Natural killer cell treated with Interleukin-12 subunit alpha and Interleukin-12 subunit beta and Interleukin-15 and Interleukin-18, amount 100 ng/mL, for 72 hours (primary cell): ENCODE measurements around the gene ORMDL3. TPM values are rescaled to one million over a fixed set of nuclear protein-coding genes. Genes with fewer than 3 reads are reported as not detected.

ENCODE experiments used
- ATAC-seq, 2 donors: fragments of 150-1000 bp; cut with Tn5 transposase in 1 of 2; sonication (Bioruptor Pico), chemical (Tn5 transposase) in 1 of 2; 2 replicates each; pipeline ENCODE4 v1.10.0; 2021
- DNase-seq: peaks from one replicate; pipeline ENCODE4 v3.0.0; 2022; ENCODE audit warnings: low spot score
- H3K27ac Mint-ChIP-seq, 2 donors: 1 replicate in 1 of 2; 2 replicates in 1 of 2; pipeline ENCODE4 v1.8.0; 2022; ENCODE audit warnings: mixed read lengths in 2 of 2, mild to moderate bottlenecking in 1 of 2, moderate library complexity in 1 of 2
- H3K27me3 Mint-ChIP-seq, 2 donors: 1 replicate in 1 of 2; 2 replicates in 1 of 2; pipeline ENCODE4 v1.8.0; 2022; ENCODE audit warnings: mixed read lengths in 2 of 2
- H3K36me3 Mint-ChIP-seq: one replicate; pipeline ENCODE4 v1.8.0; 2022; ENCODE audit warnings: mixed read lengths
- H3K4me1 Mint-ChIP-seq, 2 donors: 1 replicate in 1 of 2; 2 replicates in 1 of 2; pipeline ENCODE4 v1.8.0; 2022; ENCODE audit warnings: low read depth in 2 of 2, mixed read lengths in 2 of 2, mild to moderate bottlenecking in 1 of 2
- H3K4me3 Mint-ChIP-seq: one replicate; pipeline ENCODE4 v1.8.0; 2022; ENCODE audit warnings: mixed read lengths
- H3K9me3 Mint-ChIP-seq: 2 replicates; pipeline ENCODE4 v1.8.0; 2022; ENCODE audit warnings: mixed read lengths
- total RNA-seq, 2 donors: library from RNA; stranded (reverse); gene quantifications; one replicate each; pipeline ENCODE4 v1.2.3, GENCODE V29; 2022

The ORMDL3 gene
- total RNA-seq, 2 donors from 2014 or later: 94.2 to 124 TPM

DNA sequence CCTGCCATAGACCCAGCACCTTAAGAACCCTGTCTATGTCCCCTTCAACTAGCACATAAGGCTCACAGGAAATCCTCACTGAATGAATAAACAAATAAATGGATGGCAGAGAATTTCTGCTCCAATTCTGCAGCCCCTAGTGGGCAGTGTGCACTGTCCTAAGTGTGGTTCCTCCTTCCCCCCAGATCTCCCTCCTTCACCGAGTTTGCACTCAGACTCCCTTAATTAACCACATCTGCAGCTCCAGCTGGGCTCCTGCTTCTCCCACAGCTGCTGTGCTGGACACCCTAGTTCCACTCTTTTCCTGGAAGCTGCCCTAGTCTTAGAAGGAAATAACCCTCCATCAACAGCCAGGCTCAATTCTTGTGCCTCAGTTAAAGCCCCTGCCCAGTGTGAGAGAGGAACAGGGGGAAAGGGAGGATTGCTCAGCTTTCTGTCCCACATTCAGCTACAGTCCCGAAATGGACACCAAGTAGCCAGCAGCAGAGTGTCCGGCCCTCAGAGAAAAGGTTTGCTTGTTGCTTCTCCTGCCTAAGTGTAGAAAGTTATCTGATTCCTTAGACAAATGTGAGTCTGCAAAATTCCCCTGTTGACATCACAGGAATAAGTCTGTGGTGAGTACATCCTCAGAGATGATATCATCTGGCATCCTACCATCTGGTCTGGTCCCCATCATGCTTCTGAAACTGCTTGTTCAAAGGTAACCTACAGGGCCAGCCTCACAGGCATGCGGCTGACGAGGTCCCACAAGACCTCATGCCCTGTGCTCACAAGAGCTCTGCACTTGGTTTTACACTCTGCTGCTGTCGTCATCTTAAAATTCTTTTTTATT, 12.4 kb upstream of the ORMDL3 start:
- Mint-ChIP-seq H3K27me3 (peaks cover 0 to 4% of the 10 kb centered on the region in 2 donors), H3K4me1 (peaks cover 8 to 10% of the 10 kb centered on the region in 2 donors), H3K9me3 (no peaks in the 10 kb centered on the region), H3K36me3 (no peaks in the 10 kb centered on the region), H3K27ac (peak overlapping the region; percentile 54 to 63), H3K4me3 (peak overlapping the region; percentile 27)
- ATAC-seq: peak; percentile 48 to 76
- no peak for DNase-seq

DNA sequence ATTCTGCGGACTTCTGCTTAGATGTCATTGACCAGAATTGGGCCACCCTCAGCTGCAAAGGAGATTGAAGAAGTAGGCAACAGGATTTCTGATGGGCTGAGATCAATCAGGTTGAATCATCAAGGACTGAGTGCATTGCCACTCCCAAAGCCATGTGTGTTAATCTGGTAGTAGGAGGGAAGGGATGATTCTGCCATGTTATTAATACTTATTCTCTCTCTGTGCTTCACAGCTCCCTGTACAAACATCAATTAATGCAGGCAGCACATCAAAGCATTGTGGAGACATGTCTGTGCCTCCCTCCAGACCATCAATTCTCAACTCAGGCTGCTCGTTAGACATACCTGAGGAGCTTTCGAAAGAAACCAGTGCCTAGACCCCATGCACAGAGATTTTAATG, 11.7 kb upstream of the ORMDL3 start:
- H3K27me3 Mint-ChIP-seq: peaks cover 0 to 4% of the 10 kb centered on the region in 2 donors

DNA sequence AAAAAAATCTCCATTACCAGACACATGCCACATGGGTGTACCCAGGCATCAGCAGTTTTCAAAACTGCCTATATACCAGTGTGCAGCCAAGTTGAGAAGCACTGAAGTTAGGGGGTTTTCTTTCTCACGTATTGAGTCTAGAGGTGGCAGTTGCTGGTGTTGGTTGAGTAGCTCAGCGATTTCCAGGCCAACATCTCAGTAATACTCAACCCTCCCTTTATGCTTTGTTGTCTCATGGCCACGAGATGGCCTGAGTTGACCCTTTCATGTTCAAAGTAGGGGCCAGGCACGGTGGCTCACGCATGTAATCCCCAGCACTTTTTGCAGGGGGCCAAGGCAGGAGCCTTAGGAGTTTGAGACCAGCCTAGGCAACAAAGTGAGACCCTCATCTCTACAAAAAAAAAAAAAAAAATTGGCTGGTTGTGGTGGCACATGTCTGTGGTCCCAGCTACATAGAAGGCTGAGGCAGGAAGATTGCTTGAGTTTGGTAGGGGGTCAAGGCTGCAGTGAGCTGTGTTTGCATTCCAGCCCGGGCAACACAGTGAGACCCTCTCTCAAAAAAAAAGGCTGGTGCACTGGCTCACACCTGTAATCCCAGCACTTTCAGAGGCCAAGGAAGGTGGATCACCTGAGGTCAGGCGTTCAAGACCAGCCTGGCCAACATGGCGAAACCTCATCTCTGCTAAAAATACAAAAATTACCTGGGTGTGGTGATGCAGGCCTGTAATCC, 10.9 kb upstream of the ORMDL3 start:
- peaks cover 8 to 10% of the 10 kb centered on the region in 2 donors for H3K4me1 Mint-ChIP-seq
- no peak overlapping the region for H3K4me3 Mint-ChIP-seq
- H3K36me3 Mint-ChIP-seq: no peaks in the 10 kb centered on the region
- H3K9me3 Mint-ChIP-seq: no peaks in the 10 kb centered on the region
- peaks cover 0 to 4% of the 10 kb centered on the region in 2 donors for H3K27me3 Mint-ChIP-seq
- no peak overlapping the region for H3K27ac Mint-ChIP-seq
- DNase-seq: no peak
- ATAC-seq: no peak

More for the DNA sequence above, 11.7 kb upstream of the ORMDL3 start:
- Mint-ChIP-seq H3K4me1 (peaks cover 8 to 10% of the 10 kb centered on the region in 2 donors), H3K27ac (no peak overlapping the region), H3K4me3 (no peak overlapping the region), H3K36me3 (no peaks in the 10 kb centered on the region), H3K9me3 (no peaks in the 10 kb centered on the region)
- ATAC-seq (no peak), DNase-seq (no peak)

DNA sequence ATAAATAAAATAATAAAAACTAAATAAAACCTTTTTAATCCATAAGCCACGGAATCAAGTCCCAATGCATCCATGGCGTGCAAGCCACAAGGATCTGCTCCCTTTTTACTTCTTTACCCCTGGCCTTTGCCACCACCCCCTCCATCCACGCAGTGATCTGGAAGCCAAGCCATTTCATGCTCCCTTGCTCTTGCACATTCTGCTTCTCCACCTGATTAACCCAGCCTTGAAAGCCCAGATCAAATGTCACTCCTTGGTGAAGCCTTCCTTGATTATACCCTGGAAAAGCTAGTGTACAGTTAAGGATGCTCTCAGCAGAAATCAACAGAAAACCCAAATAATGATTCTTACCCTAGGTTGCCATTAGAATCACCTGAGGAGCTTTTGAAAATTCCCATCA, 10.0 kb upstream of the ORMDL3 start:
- no peak for DNase-seq
- H3K27ac Mint-ChIP-seq: no peak overlapping the region
- no peaks in the 10 kb centered on the region for H3K36me3 Mint-ChIP-seq
- no peaks in the 10 kb centered on the region for H3K9me3 Mint-ChIP-seq
- peaks cover 0 to 2% of the 10 kb centered on the region in 2 donors for H3K27me3 Mint-ChIP-seq
- H3K4me1 Mint-ChIP-seq: peaks cover 8 to 10% of the 10 kb centered on the region in 2 donors
- no peak for ATAC-seq
- H3K4me3 Mint-ChIP-seq: no peak overlapping the region

DNA sequence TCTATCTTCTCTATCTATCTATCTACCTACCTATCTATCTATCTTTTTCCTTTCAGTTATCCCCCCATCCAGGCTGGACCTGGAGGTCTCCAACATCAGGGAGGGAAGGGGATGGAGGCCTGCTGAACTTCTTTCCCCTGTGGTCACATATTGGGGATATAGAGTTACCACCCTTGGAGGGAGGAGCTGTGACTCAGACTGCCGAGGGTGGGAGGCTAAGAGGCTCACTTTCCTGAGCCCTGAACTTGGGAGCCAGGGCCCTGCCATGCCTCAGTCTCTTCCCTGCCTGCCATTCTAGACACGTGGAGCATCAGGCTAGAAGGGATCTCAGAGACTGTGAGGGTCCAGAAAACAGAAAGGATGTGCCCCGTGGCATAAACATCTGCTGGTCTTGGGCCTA, 8.5 kb upstream of the ORMDL3 start:
- H3K27me3 Mint-ChIP-seq: peaks cover 0 to 2% of the 10 kb centered on the region in 2 donors
- H3K9me3 Mint-ChIP-seq: no peaks in the 10 kb centered on the region
- peaks cover 8 to 10% of the 10 kb centered on the region in 2 donors for H3K4me1 Mint-ChIP-seq
- no peaks in the 10 kb centered on the region for H3K36me3 Mint-ChIP-seq
- ATAC-seq: no peak
- no peak for DNase-seq
- no peak overlapping the region for H3K4me3 Mint-ChIP-seq
- H3K27ac Mint-ChIP-seq: no peak overlapping the region

DNA sequence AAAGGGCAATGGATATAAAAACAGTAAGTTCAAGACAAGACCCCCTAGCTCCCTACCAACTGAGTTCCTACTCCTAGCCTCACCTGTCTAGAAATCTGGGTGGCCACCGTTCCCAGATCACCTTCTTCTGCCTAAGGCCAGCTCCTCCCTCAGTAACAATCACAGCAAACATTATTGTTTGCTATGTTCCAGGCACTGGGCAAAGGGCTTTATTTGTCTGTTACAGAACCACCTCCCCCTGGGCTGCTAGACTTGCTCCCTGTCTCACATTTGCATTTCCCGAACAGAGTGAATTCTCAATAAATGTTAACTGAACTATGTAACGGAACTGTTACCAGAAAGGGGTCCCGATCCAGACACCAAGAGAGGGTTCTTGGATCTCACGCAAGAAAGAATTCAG, 6.9 kb upstream of the ORMDL3 start:
- no peak overlapping the region for H3K27ac Mint-ChIP-seq
- no peak overlapping the region for H3K4me3 Mint-ChIP-seq
- H3K27me3 Mint-ChIP-seq: peaks cover 0 to 2% of the 10 kb centered on the region in 2 donors

DNA sequence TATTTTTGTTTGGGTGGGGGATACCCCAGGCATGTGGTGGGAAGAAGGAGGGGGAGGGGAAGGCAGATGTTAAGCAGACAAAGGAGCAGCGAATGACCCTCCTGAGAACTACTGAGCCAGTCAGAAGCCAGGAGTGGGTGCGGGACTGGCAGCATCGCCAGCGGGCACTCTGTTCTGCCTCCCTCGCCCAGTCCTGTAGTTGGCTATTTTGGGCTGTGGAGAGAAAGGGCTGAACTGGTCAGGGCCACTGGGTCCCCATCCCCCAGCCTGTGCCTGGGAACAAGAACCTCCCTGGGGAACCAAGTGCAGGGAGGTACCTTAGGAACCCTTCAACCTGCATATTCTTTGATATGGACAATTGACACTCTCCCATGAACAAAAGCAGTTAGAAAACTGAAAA, 6.5 kb upstream of the ORMDL3 start:
- Mint-ChIP-seq H3K4me1 (peaks cover 4 to 10% of the 10 kb centered on the region in 2 donors), H3K27me3 (peaks cover 0 to 2% of the 10 kb centered on the region in 2 donors), H3K9me3 (no peaks in the 10 kb centered on the region), H3K27ac (no peak overlapping the region), H3K4me3 (no peak overlapping the region), H3K36me3 (no peaks in the 10 kb centered on the region)
- DNase-seq (no peak), ATAC-seq (no peak)

More for the DNA sequence above, 6.9 kb upstream of the ORMDL3 start:
- ATAC-seq (no peak), DNase-seq (no peak)
- H3K4me1 Mint-ChIP-seq: peaks cover 2 to 6% of the 10 kb centered on the region in 2 donors
- H3K36me3 Mint-ChIP-seq: no peaks in the 10 kb centered on the region
- no peaks in the 10 kb centered on the region for H3K9me3 Mint-ChIP-seq

DNA sequence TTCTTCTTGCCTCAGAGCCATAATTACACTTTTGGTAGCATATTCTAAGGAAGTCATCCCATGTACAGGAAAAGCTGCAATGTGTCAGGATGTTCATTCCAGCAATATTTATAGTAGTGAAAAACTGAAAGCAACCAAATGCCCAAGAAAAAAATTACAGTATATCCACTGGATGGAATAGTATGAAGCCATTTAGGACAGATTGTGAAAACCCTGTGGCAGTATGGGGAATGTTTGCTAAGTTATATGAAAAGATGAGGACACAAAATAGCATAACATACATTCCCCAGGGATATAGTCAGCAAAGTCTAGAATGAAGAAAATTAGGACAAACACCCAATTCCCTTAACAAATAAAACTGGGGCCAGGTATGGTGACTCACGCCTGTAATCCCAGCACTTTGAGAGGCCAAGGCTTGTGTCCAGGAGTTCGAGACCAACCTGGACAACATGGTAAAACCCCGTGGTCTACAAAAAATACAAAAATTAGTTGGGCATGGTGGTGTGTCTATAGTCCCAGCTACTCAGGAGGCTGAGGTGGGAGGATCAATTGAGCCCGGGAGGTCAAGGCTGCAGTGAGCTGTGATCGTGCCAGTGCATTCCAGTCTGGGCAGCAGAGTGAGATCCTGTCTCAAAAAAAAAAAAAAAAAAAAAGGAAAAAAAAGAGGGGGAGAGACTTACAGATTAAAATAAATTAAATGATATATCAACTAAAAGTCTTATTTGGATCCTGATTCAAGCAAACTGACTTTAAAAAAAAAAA, 2.4 kb upstream of the ORMDL3 start:
- no peaks in the 10 kb centered on the region for H3K9me3 Mint-ChIP-seq
- peaks cover 31 to 33% of the 10 kb centered on the region in 2 donors for H3K4me1 Mint-ChIP-seq
- DNase-seq: no peak
- no peak for ATAC-seq
- peak overlapping the region in 1 of 2 donors; percentile 23 for H3K27ac Mint-ChIP-seq
- no peaks in the 10 kb centered on the region for H3K27me3 Mint-ChIP-seq
- H3K4me3 Mint-ChIP-seq: peak overlapping the region; percentile 70
- H3K36me3 Mint-ChIP-seq: no peaks in the 10 kb centered on the region

DNA sequence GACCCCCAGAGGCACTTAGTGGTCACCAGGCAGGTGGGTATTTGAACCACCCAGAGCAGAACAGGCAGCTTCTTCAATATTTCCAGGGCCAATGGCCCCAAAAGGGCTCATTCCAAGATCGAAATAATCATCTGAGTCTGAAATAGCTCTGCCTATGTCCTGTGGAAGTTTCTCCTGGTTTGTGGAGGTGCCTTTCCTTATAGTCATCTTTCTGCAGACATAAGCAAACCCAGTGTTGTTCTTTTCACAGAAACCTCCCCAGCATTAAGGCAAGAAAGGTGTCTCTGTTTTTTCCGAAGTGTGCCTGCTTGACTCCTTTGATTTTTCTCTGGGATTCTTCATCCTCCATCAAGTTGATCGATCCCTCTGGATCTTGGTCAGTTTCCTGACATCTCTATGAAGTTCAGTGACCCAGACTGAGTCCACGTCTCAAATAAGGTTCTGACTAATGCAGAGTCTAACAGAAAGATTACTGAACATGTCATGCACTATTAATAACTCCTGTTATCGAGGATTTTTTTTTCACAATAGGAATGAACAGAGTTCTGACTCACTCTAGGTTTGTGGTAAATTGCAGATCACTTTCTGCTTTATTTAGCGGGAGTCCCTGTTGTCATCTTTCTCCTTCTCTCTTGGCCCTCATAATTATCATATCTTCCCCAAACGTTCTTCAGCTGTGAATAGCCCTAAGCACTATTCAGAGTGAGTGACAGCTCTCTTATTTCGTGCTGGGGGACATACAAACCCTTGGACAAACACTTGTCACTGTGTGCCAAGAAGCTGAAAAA, 1.7 kb upstream of the ORMDL3 start:
- H3K9me3 Mint-ChIP-seq: no peaks in the 10 kb centered on the region
- H3K4me3 Mint-ChIP-seq: peak overlapping the region; percentile 70
- no peak for DNase-seq
- H3K36me3 Mint-ChIP-seq: no peaks in the 10 kb centered on the region
- peaks cover 39% of the 10 kb centered on the region in 2 donors for H3K4me1 Mint-ChIP-seq
- ATAC-seq: peak in 1 of 2 donors; percentile 8
- H3K27me3 Mint-ChIP-seq: no peaks in the 10 kb centered on the region
- H3K27ac Mint-ChIP-seq: peak overlapping the region in 1 of 2 donors; percentile 23

DNA sequence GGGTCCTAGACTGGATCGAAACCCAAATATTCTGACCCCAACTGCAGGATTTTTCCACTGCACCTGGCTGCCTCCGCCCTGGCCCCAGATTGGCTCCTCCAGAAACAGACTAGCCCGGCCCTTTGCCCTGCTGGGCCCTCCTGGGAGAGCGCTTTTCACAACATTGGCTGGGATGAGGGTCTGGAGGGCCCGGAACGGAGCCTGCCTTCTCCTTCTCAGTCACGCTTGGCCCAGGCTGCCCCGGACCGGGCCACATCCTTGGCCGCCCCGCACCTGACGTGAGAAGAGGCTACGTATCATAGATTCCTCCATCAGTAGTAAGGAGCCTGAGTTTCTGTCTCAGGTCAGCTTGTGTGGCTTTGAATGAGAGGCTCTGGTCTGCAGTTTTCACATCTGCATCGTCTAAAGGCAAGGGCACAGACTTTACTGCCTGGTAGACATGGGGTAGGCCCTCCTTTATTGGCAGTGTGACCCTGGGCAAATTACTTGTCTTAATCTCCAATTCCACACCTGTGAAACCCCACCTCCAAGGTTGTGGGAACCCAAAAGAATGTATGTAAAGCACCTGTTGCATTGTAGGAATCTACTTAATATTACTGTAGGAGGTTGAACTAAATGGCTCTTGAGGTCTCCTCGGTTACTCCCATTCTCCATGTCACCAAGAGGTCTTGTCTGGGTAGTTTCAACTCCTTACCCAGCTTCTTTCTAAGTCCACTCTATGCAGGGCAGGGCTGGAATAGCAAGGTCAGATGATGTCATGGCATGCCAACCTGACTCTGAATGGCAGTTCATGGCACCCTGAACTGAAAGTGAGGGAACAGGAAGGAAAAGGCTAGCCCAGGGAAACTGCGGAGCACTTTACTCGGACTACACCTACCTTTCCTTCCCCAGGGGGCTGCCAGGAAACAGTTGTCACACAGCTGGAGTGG, 792 bp upstream of the ORMDL3 start:
- no peaks in the 10 kb centered on the region for H3K36me3 Mint-ChIP-seq
- no peaks in the 10 kb centered on the region for H3K27me3 Mint-ChIP-seq
- DNase-seq (no peak), ATAC-seq (peak; percentile 1 to 2)
- peaks cover 41 to 44% of the 10 kb centered on the region in 2 donors for H3K4me1 Mint-ChIP-seq
- H3K9me3 Mint-ChIP-seq: no peaks in the 10 kb centered on the region
- peak overlapping the region; percentile 90 for H3K27ac Mint-ChIP-seq
- H3K4me3 Mint-ChIP-seq: peak overlapping the region; percentile 96

DNA sequence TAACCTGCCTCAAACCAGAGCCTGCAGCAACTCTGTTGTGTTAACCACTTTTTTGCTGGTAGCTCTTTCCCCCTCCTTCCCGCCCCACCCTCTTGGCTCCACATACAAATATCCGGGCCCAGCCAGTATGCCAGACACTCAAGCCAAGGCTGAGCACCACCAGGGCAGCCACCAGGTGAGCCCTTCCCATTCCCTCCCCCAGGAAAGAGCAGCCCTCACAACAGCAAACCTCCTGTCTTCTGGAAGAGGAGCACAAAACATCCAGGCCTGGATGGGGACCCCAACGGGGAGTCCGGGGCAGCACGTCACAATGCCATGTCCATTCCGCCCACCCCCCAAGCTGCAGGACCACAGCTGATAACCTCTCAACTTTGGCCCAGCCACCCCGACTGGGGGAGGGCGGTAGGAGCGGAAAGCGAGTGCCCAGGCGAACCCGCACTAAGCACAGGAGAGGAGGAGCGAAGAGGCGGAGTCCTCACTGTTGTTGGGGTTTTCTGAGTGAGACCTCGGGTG, 757 bp downstream of the ORMDL3 start:
- Mint-ChIP-seq H3K36me3 (no peaks in the 10 kb centered on the region), H3K4me3 (peak overlapping the region; percentile 96), H3K27me3 (no peaks in the 10 kb centered on the region), H3K4me1 (peaks cover 52 to 56% of the 10 kb centered on the region in 2 donors), H3K9me3 (no peaks in the 10 kb centered on the region), H3K27ac (peak overlapping the region; percentile 90)
- DNase-seq: peak; percentile 80
- ATAC-seq: peak; percentile 72 to 73

DNA sequence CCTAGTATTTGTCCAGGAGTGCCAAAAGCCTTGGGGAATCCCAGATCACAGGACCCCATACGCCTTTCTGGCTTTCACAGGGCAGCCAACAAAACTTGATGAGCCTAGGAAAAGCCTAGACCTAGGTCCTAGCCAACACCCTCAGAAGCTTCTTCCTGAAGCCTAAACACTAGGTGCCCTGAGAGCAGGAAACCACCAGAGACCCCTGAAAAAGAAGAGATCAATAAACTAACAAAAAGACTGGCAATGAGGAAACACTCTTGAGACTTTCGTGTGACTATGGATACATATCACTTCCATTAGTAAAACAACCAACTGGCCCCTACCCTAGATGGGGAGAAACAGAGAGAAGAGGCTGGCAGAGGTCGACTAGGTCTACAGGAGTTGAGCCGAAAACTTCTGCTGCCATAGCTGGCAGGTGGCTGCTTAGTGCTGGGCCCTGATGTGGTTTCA, 1.2 kb downstream of the ORMDL3 start:
- Mint-ChIP-seq H3K36me3 (no peaks in the 10 kb centered on the region), H3K27ac (peak overlapping the region; percentile 90), H3K9me3 (no peaks in the 10 kb centered on the region), H3K4me1 (peaks cover 57 to 60% of the 10 kb centered on the region in 2 donors), H3K27me3 (no peaks in the 10 kb centered on the region), H3K4me3 (peak overlapping the region; percentile 96)
- ATAC-seq (no peak), DNase-seq (no peak)
